K562 (cell line): Measurements from ENCODE around the gene COL8A2. TPM values are rescaled to one million over a fixed set of nuclear protein-coding genes. Genes with fewer than 3 reads are reported as not detected.
A peak's percentile ranks its signal among the peaks of the same experiment; 100 is the strongest.

ENCODE experiments used
- ATAC-seq: fragments of 200-7000 bp; cut with Tn5 transposase; 3 replicates; pipeline ENCODE4 v1.9.1; 2020; ENCODE audit warnings: moderate library complexity
- BruUV-seq: library from RNA; stranded (reverse); fragments of 400-500 nt; replicated peaks from 2 replicates; lab custom pipeline; 2021; lab: Mats Ljungman, UMichigan
- CTCF ChIA-PET: fragments of 300-600 bp; formaldehyde crosslinking; extraction: SDS; loops from one replicate; lab custom pipeline; 2021; ENCODE audit warnings: low intra/inter-chr PET ratio; lab: Yijun Ruan, JAX
- POLR2A ChIA-PET: fragments of 300-600, 350-650 bp; sonication (Branson Sonifier 250); formaldehyde crosslinking; extraction: SDS; loops from one replicate; lab custom pipeline; 2021; ENCODE audit warnings: antibody characterized with exemption, inconsistent platforms; lab: Yijun Ruan, JAX
- DNase-seq, 4 experiments: peaks; one replicate each; pipeline versions ENCODE4 v3.0.0 to v3.0.0-alpha.2; 2011 to 2018; ENCODE audit warnings: low spot score in 3 of 4, mixed read lengths in 3 of 4; ENCODE audit errors: extremely low read depth in 1 of 4
- FAIRE-seq: peaks from 2 replicates; lab custom pipeline; 2011; peaks lifted over from hg19 to GRCh38; lab: Jason Lieb, UNC
- H2AFZ ChIP-seq: 2 replicates; pipeline ENCODE4 v1.6.0; 2011; ENCODE audit warnings: low read depth, low read length, control low read depth, inconsistent platforms
- H3K27ac ChIP-seq: fragments of 200-600 bp; 3 replicates; pipeline ENCODE4 v1.8.0; 2011; ENCODE audit warnings: low read depth, mild to moderate bottlenecking, control low read depth, inconsistent platforms, low read length, moderate library complexity, mixed read lengths; ENCODE audit errors: extremely low read depth
- H3K27me3 ChIP-seq, 2 experiments: fragments of 300-600 bp in 1 of 2; 2 replicates in 1 of 2; 3 replicates in 1 of 2; pipeline versions ENCODE4 v1.6.0 to v1.8.0; 2011; ENCODE audit warnings: inconsistent platforms in 2 of 2, low read length in 2 of 2, mild to moderate bottlenecking in 1 of 2, mixed read lengths in 1 of 2, moderate library complexity in 1 of 2; ENCODE audit not compliant: control insufficient read depth in 2 of 2, insufficient read depth in 2 of 2
- H3K36me3 ChIP-seq: fragments of 300-600 bp; 3 replicates; pipeline ENCODE4 v1.8.0; 2011; ENCODE audit warnings: mild to moderate bottlenecking, low read length, inconsistent platforms; ENCODE audit not compliant: control insufficient read depth, insufficient read depth
- H3K4me1 ChIP-seq, 2 experiments: fragments of 200-600 bp in 1 of 2; replicated peaks in 1 of 2; 2 replicates in 1 of 2; 3 replicates in 1 of 2; pipeline versions ENCODE4 v1.5.1 to v1.8.0; 2011; ENCODE audit warnings: inconsistent platforms in 2 of 2, low read length in 2 of 2, mild to moderate bottlenecking in 1 of 2, mixed read lengths in 1 of 2, moderate library complexity in 1 of 2; ENCODE audit not compliant: control insufficient read depth in 2 of 2, insufficient read depth in 2 of 2
- H3K4me2 ChIP-seq: 2 replicates; pipeline ENCODE4 v1.6.1; 2011; ENCODE audit warnings: low read length, control low read depth, inconsistent platforms, mixed read lengths; ENCODE audit not compliant: insufficient read depth
- H3K4me3 ChIP-seq: fragments of 200-600 bp; sonication (generic), shearing (Covaris generic); 2 replicates; pipeline ENCODE4 v1.5.1; 2016; ENCODE audit warnings: control low read depth, inconsistent platforms
- H3K79me2 ChIP-seq: fragments of 200-600 bp; 3 replicates; pipeline ENCODE4 v1.8.0; 2011; ENCODE audit warnings: low read length, inconsistent platforms; ENCODE audit not compliant: control insufficient read depth, insufficient read depth
- H3K9ac ChIP-seq, 2 experiments: 2 replicates each; pipeline versions ENCODE4 v1.6.0 to v1.6.1; 2011; ENCODE audit warnings: low read depth in 2 of 2, low read length in 2 of 2, control low read depth in 1 of 2, inconsistent platforms in 1 of 2, mild to moderate bottlenecking in 1 of 2, mixed read lengths in 1 of 2; ENCODE audit not compliant: insufficient read depth in 1 of 2
- H3K9me1 ChIP-seq: one replicate; pipeline ENCODE4 v1.6.0; 2011; ENCODE audit warnings: inconsistent platforms, mild to moderate bottlenecking, low read length, moderate library complexity; ENCODE audit not compliant: control insufficient read depth, insufficient read depth
- H3K9me3 ChIP-seq: replicated peaks from 2 replicates; pipeline ENCODE4 v1.5.1; 2011; ENCODE audit warnings: low read depth, low read length, inconsistent platforms; ENCODE audit not compliant: control insufficient read depth, insufficient read depth
- H4K20me1 ChIP-seq: replicated peaks from 2 replicates; pipeline ENCODE4 v1.6.1; 2011; ENCODE audit warnings: low read length, inconsistent platforms, mixed read lengths; ENCODE audit not compliant: control insufficient read depth, insufficient read depth
- ARID4B ChIP-seq: sonication (generic); formaldehyde crosslinking; IDR thresholded peaks from 2 replicates; pipeline ENCODE4 v1.8.0; 2022; ENCODE audit warnings: mild to moderate bottlenecking, missing genetic modification reagents
- C11orf30 ChIP-seq: fragments of 450-650 bp; IDR thresholded peaks from 2 replicates; pipeline ENCODE4 v1.6.1; 2016; ENCODE audit warnings: low read depth, mild to moderate bottlenecking
- DACH1 ChIP-seq: fragments of 450-650 bp; IDR thresholded peaks from 2 replicates; pipeline ENCODE4 v1.6.1; 2018; ENCODE audit not compliant: partially characterized antibody
- FOXM1 ChIP-seq, 2 experiments: fragments of 450-650 bp in 1 of 2; sonication (generic) in 1 of 2; formaldehyde crosslinking in 1 of 2; IDR thresholded peaks; 2 replicates each; pipeline versions ENCODE4 v1.6.1 to v1.9.0; 2017 to 2022; ENCODE audit warnings: low read depth in 2 of 2, mild to moderate bottlenecking in 2 of 2, missing genetic modification reagents in 1 of 2, moderate library complexity in 1 of 2
- MAFF ChIP-seq: IDR thresholded peaks from 2 replicates; pipeline ENCODE4 v1.6.1; 2012; ENCODE audit warnings: low read length, improper control_type of control experiment
- MAFG ChIP-seq: fragments of 450-650 bp; conservative IDR thresholded peaks from 2 replicates; pipeline ENCODE4 v1.6.1; 2016; ENCODE audit warnings: missing genetic modification characterization, missing compliant biosample characterization
- MAFK ChIP-seq: IDR thresholded peaks from 2 replicates; pipeline ENCODE4 v1.6.1; 2011; ENCODE audit warnings: low read length, improper control_type of control experiment
- MAZ ChIP-seq, 2 experiments: fragments of 450-650 bp in 1 of 2; sonication (generic) in 1 of 2; formaldehyde crosslinking; IDR thresholded peaks in 1 of 2; conservative IDR thresholded peaks in 1 of 2; 2 replicates each; pipeline versions ENCODE4 v1.4.0 to v1.5.0; 2020; ENCODE audit warnings: mild to moderate bottlenecking in 1 of 2, missing genetic modification reagents in 1 of 2
- YBX1 ChIP-seq: fragments of 450-650 bp; IDR thresholded peaks from 2 replicates; pipeline ENCODE4 v1.7.1; 2016; ENCODE audit warnings: mild to moderate bottlenecking
- ZNF316 ChIP-seq: fragments of 450-650 bp; IDR thresholded peaks from 2 replicates; pipeline ENCODE4 v1.6.1; 2016
- WGBS: fragments of 100-300 bp; shearing (Covaris generic); methylation state at CpG from one replicate; pipeline ENCODE4 v1.1.6; 2016; ENCODE audit warnings: low coverage, mixed read lengths; ENCODE audit not compliant: insufficient coverage; ENCODE audit errors: missing lambda C conversion rate; 5-methylcytosine and 5-hydroxymethylcytosine counted together
- in situ Hi-C: fragments of 300-500 bp; cut with MboI; formaldehyde crosslinking; loops from 4 replicates; pipeline ENCODE4 v1.15.0; 2018; ENCODE audit warnings: inconsistent platforms, mixed read lengths
- intact Hi-C: fragments of 100-400 bp; cut with micrococcal nuclease; formaldehyde crosslinking; loops from 2 replicates; pipeline ENCODE4 v1.14.2; 2022
- polyA plus RNA-seq, 8 experiments: library from polyadenylated mRNA; depleted of rRNA in 4 of 8; stranded (reverse) in 5 of 8; unstranded in 3 of 8; fragments of >200 nt; fragmentation: Nextera tagmentation in 2 of 8; fragmentation: Illumina TruSeq in 1 of 8; extraction: Ambion mirVana in 2 of 8; extraction: Trizol in 1 of 8; gene quantifications; 2 replicates each; pipeline versions ENCODE4 v1.2.1 to v1.2.3, GENCODE V29; 2011 to 2014; ENCODE audit warnings: inconsistent platforms in 1 of 8, missing spikeins in 1 of 8
- total RNA-seq, 7 experiments: library from RNA; depleted of rRNA in 6 of 7; stranded (reverse); fragments of >200 nt in 6 of 7; fragmentation: Illumina TruSeq in 2 of 7; extraction: Trizol in 2 of 7; gene quantifications; 2 replicates each; pipeline versions ENCODE4 v1.2.1 to v1.2.3, GENCODE V29; 2011 to 2021; ENCODE audit warnings: low replicate concordance in 1 of 7

The COL8A2 gene
- total and polyA plus RNA-seq, 9 of the 15 experiments (the other 6 are each of a cell fraction or from before 2014, with no cell fraction given) = 0.03 to 0.14 (median 0.04) TPM; not detected in 5

- H3K27me3 ChIP-seq = no peaks in the 10 kb centered on the region
- H2AFZ ChIP-seq = no peak overlapping the region
- H3K9me3 ChIP-seq = no peaks in the 10 kb centered on the region
- no peak overlapping the region for H3K27ac ChIP-seq
- ChIA-PET POLR2A (interaction anchor here (1.2 kb wide), 1 partner anchor 10 kb away, joined by 3 read pairs; no protein-coding TSS in a partner anchor), CTCF (no interaction called here)
- no peaks in the 10 kb centered on the region for H4K20me1 ChIP-seq
- H3K4me1 ChIP-seq = no peaks in the 10 kb centered on the region
- no peak overlapping the region for H3K4me3 ChIP-seq
- no peaks in the 10 kb centered on the region for H3K79me2 ChIP-seq
- no peaks in the 10 kb centered on the region for H3K9me1 ChIP-seq
- no TSS peak for BruUV-seq
- H3K36me3 ChIP-seq = no peaks in the 10 kb centered on the region; the same call in 2 of the 3 replicates
- in situ Hi-C loops (no loop called here), intact Hi-C loops (no loop called here)
- no peak for DNase-seq
- ATAC-seq = no peak
- TF ChIP-seq MAFG (tag) = peak; percentile 84
- TF ChIP-seq C11orf30 = peak; percentile 86
- TF ChIP-seq MAFK = peak; percentile 93
- peak; percentile 96 for TF ChIP-seq ZNF316
- TF ChIP-seq FOXM1 (IDR thresholded peaks at IDR 0.05; ENCODE audit: low read depth) = no peak
- no peak for TF ChIP-seq FOXM1 (CRISPR knock-in tag; IDR thresholded peaks at IDR 0.05; ENCODE audit: low read depth)
- TF ChIP-seq MAZ (CRISPR knock-in tag; conservative IDR thresholded peaks at IDR 0.05 in 1 of 2, IDR thresholded peaks at IDR 0.05 in 1 of 2) = no peak
- TF ChIP-seq YBX1 = no peak
- TF ChIP-seq ARID4B (CRISPR knock-in tag) = no peak
- no peak for TF ChIP-seq DACH1
- peak; percentile 91 for TF ChIP-seq MAFF
- no peak overlapping the region for H3K4me2 ChIP-seq
- 80% methylated on average over 1 of the region's 1 CpG for WGBS
- no peak overlapping the region for H3K9ac ChIP-seq
- FAIRE-seq = no peak
These were observed 62.7 kb downstream of the COL8A2 start for GRCh38 chr1:36062315-36062714.
